ENCODE data around the gene SPINK8. TPM values are rescaled to one million over a fixed set of nuclear protein-coding genes. Genes with fewer than 3 reads are reported as not detected.

Gene SPINK8
- total RNA-seq, 1 experiment from 2014 or later: not detected

- Histone ChIP-seq H3K9ac (ENCODE audit: low read length) (no peak within 1 kb of the TSS), H3K27me3 (ENCODE audit: insufficient read depth, low read length) (no peaks in the 10 kb centered on the region), H2AFZ (ENCODE audit: low read depth, low read length, poor library complexity, severe bottlenecking) (no peak within 1 kb of the TSS), H3K36me3 (ENCODE audit: control insufficient read depth in 1 of 2, insufficient read depth in 2 of 2, low read length in 2 of 2) (no peaks in the 10 kb centered on the region), H3K79me2 (ENCODE audit: insufficient read depth, low read length) (no peaks in the 10 kb centered on the region), H3K4me1 (ENCODE audit: control insufficient read depth in 1 of 2, insufficient read depth in 2 of 2, low read length in 2 of 2) (peaks cover 2 to 7% of the 10 kb centered on the region in 2 experiments; a peak in 3 of 4 replicates), H3K27ac (ENCODE audit: low read depth, low read length) (no peak within 1 kb of the TSS), H3K4me3 (replicated peaks in 1 of 2; ENCODE audit: low read depth in 1 of 2, low read length in 2 of 2) (no peak within 1 kb of the TSS), H3K9me3 (ENCODE audit: control insufficient read depth in 1 of 2, insufficient read depth in 1 of 2, low read depth in 1 of 2, low read length in 2 of 2) (no peaks in the 10 kb centered on the region), H4K20me1 (ENCODE audit: insufficient read depth) (no peaks in the 10 kb centered on the region), H3K9me2 (ENCODE audit: insufficient read depth) (no peaks in the 10 kb centered on the region), H3K4me2 (ENCODE audit: low read length) (no peak within 1 kb of the TSS)
- intact Hi-C loops (cut with micrococcal nuclease): no loop called here
- DNase-seq (ENCODE audit: low read depth, low spot score): no peak
- ChIA-PET POLR2A (no interaction called here), RAD21 (ENCODE audit: low non-redundant PET in 1 of 2, low total read pairs in 2 of 2, uncharacterized antibody in 2 of 2, unreplicated experiment in 2 of 2) (no interaction called here), CTCF (no interaction called here)
- BruUV-seq (replicated peaks): no TSS peak
- ATAC-seq: no peak
- TF ChIP-seq ZFX (IDR thresholded peaks at IDR 0.05) (no peak), FOSL1 (IDR thresholded peaks at IDR 0.05; ENCODE audit: low read depth) (no peak), ZBTB33 (IDR thresholded peaks at IDR 0.05; ENCODE audit: extremely low read depth, insufficient replicate concordance, low read length) (no peak), SRF (IDR thresholded peaks at IDR 0.05; ENCODE audit: low read depth) (no peak), ZNF274 (IDR thresholded peaks at IDR 0.05; ENCODE audit: low read depth, low read length) (no peak), CTCF (IDR thresholded peaks at IDR 0.05 in 2 of 3, conservative IDR thresholded peaks at IDR 0.05 in 1 of 3; ENCODE audit: borderline replicate concordance in 1 of 3, insufficient read depth in 1 of 3, low read depth in 2 of 3, low read length in 2 of 3) (no peak), YY1 (IDR thresholded peaks at IDR 0.05; ENCODE audit: extremely low read depth, insufficient replicate concordance, low read depth, low read length) (no peak), SIN3A (IDR thresholded peaks at IDR 0.05; ENCODE audit: low read depth) (no peak), CEBPB (IDR thresholded peaks at IDR 0.05; ENCODE audit: low read depth) (no peak), EGR1 (IDR thresholded peaks at IDR 0.05; ENCODE audit: low read depth) (no peak), RAD21 (IDR thresholded peaks at IDR 0.05; ENCODE audit: low read depth) (no peak), TCF7L2 (IDR thresholded peaks at IDR 0.05; ENCODE audit: borderline replicate concordance, extremely low read depth, insufficient read depth, insufficient read length) (no peak), POLR2AphosphoS5 (IDR thresholded peaks at IDR 0.05; ENCODE audit: low read depth, low read length) (no peak)
Measured at GRCh38 chr3:48371651-48372376, 38.4 kb upstream of the SPINK8 start, which contains the start of gene FBXW12. Gene FBXW12 (plus strand): TSS chr3:48372219. CDS start chr3:48372768, 549 bp downstream.
